Rectal smooth muscle tissue (tissue), 1 donor: ENCODE data around the gene ECEL1.

Experiments used
- H3K27ac ChIP-seq: one replicate; pipeline ENCODE4 v1.7.0; 2013; ENCODE audit warnings: low read depth, low read length, inconsistent platforms
- H3K27me3 ChIP-seq: one replicate; pipeline ENCODE4 v1.7.0; 2013; ENCODE audit warnings: low read length; ENCODE audit not compliant: control insufficient read depth, insufficient read depth
- H3K36me3 ChIP-seq: one replicate; pipeline ENCODE4 v1.7.0; 2013; ENCODE audit warnings: low read length; ENCODE audit not compliant: control insufficient read depth, insufficient read depth
- H3K4me1 ChIP-seq: one replicate; pipeline ENCODE4 v1.7.0; 2013; ENCODE audit warnings: low read length; ENCODE audit not compliant: control insufficient read depth, insufficient read depth
- H3K4me3 ChIP-seq: one replicate; pipeline ENCODE4 v1.7.0; 2013; ENCODE audit warnings: low read length
- H3K9ac ChIP-seq: one replicate; pipeline ENCODE4 v1.7.0; 2013; ENCODE audit warnings: low read length

ECEL1 gene

GRCh38 chr2:232519581-232520438 is 32.2 kb upstream of the ECEL1 start, which contains the start of gene PRSS56:
TSS of gene PRSS56 (plus strand) at chr2:232520388. CDS start at chr2:232520599, 211 bp downstream.
- Histone ChIP-seq H3K9ac (no peak within 1 kb of the TSS), H3K4me3 (no peak within 1 kb of the TSS), H3K27ac (no peak within 1 kb of the TSS), H3K36me3 (no peaks in the 10 kb centered on the region), H3K4me1 (no peaks in the 10 kb centered on the region), H3K27me3 (peaks cover 29% of the 10 kb centered on the region)

GRCh38 chr2:232518844-232519243 is 31.2 kb upstream of the ECEL1 start:
- H3K4me1 ChIP-seq, result no peaks in the 10 kb centered on the region
- H3K27ac ChIP-seq, result no peak overlapping the region
- H3K36me3 ChIP-seq, result no peaks in the 10 kb centered on the region
- no peak overlapping the region for H3K9ac ChIP-seq
- H3K27me3 ChIP-seq, result peaks cover 22% of the 10 kb centered on the region
- H3K4me3 ChIP-seq, result no peak overlapping the region

DNA sequence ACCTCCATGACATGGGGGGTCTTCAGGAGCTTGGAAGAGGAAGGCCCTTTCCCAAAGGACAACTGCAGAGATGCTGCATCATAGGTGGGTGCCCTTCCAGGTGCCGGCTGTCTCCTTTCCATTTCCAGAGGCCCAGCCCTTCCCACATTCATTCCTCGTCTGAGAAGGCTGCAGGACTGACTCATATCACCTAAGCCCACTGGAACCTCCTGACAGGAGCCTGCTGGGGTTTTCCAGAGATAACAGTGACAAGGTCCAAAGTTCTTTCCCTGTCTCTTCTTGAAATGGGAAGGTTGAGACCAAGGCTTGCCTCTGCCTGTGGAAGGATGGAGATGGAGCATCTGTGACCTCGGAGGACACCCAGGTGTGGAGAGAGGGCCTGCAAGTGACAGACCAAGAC is 28.9 kb upstream of the ECEL1 start:
- no peak overlapping the region for H3K27ac ChIP-seq

GRCh38 chr2:232515639-232516038 is 28.0 kb upstream of the ECEL1 start:
- H3K27me3 ChIP-seq, result no peaks in the 10 kb centered on the region
- no peak overlapping the region for H3K4me3 ChIP-seq
- H3K9ac ChIP-seq, result no peak overlapping the region
- no peak overlapping the region for H3K27ac ChIP-seq
- H3K36me3 ChIP-seq, result no peaks in the 10 kb centered on the region
- no peaks in the 10 kb centered on the region for H3K4me1 ChIP-seq

More for the DNA sequence above, 28.9 kb upstream of the ECEL1 start:
- Histone ChIP-seq H3K4me1 (no peaks in the 10 kb centered on the region), H3K36me3 (no peaks in the 10 kb centered on the region), H3K4me3 (no peak overlapping the region), H3K27me3 (peaks cover 4% of the 10 kb centered on the region), H3K9ac (no peak overlapping the region)

GRCh38 chr2:232513353-232513752 is 25.7 kb upstream of the ECEL1 start:
- no peak overlapping the region for H3K9ac ChIP-seq
- H3K36me3 ChIP-seq, result no peaks in the 10 kb centered on the region
- no peak overlapping the region for H3K27ac ChIP-seq
- H3K4me3 ChIP-seq, result no peak overlapping the region
- H3K4me1 ChIP-seq, result no peaks in the 10 kb centered on the region
- peaks cover 3% of the 10 kb centered on the region for H3K27me3 ChIP-seq

GRCh38 chr2:232512602-232513001 is 25.0 kb upstream of the ECEL1 start:
- Histone ChIP-seq H3K9ac (no peak overlapping the region), H3K27ac (no peak overlapping the region), H3K4me1 (no peaks in the 10 kb centered on the region), H3K4me3 (no peak overlapping the region), H3K36me3 (no peaks in the 10 kb centered on the region), H3K27me3 (peaks cover 3% of the 10 kb centered on the region)

- H3K27me3 ChIP-seq, result peaks cover 3% of the 10 kb centered on the region
- H3K27ac ChIP-seq, result no peak overlapping the region
- no peak overlapping the region for H3K9ac ChIP-seq
- H3K4me3 ChIP-seq, result no peak overlapping the region
- no peaks in the 10 kb centered on the region for H3K4me1 ChIP-seq
- no peaks in the 10 kb centered on the region for H3K36me3 ChIP-seq
Measured at GRCh38 chr2:232511336-232511890, 23.8 kb upstream of the ECEL1 start.

DNA sequence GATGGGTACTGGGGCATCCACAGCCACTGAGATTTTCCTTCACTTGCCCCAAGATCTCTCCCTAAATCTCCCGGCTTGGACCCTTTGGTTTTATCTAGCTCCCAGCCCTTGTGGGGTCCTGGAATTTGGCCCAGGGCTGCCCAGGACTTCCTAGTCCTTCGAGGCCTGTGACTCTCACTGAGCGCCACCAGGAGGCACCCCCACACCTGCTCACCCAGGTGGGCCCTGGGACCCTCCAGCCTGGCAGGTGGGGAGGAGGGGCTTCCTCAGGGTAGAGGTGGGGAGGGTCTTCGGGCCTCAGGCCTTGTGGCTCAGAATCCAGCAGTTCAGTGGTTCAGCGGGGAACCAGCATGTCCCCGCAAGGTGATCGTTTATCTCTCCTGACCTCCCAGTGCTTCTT is 20.6 kb upstream of the ECEL1 start:
- H3K27ac ChIP-seq, result no peak overlapping the region
- H3K36me3 ChIP-seq, result no peaks in the 10 kb centered on the region
- H3K9ac ChIP-seq, result no peak overlapping the region
- peaks cover 5% of the 10 kb centered on the region for H3K27me3 ChIP-seq
- no peak overlapping the region for H3K4me3 ChIP-seq
- H3K4me1 ChIP-seq, result no peaks in the 10 kb centered on the region

DNA sequence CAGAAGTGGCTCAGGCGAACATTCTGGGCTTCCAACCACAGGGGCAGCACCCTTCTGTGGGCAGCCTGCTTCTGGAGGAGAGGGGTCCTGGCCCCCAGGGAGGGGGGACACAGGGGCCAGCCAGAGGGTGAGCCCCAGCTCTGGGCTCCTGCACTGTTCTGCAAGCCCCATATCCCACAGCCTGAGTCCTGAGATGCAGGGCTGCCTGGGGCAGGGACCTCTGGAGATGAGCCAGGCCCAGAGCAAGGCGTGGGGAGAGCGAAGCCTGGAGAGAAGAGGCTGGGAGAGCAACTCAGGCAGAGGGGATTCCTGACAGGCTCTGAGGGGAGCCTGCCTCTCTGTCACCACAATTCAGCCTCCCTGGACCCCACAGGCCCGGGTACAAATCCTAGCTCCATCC is 19.1 kb upstream of the ECEL1 start:
- Histone ChIP-seq H3K27me3 (peaks cover 5% of the 10 kb centered on the region), H3K9ac (no peak overlapping the region), H3K4me1 (no peaks in the 10 kb centered on the region), H3K4me3 (no peak overlapping the region), H3K27ac (no peak overlapping the region), H3K36me3 (no peaks in the 10 kb centered on the region)

DNA sequence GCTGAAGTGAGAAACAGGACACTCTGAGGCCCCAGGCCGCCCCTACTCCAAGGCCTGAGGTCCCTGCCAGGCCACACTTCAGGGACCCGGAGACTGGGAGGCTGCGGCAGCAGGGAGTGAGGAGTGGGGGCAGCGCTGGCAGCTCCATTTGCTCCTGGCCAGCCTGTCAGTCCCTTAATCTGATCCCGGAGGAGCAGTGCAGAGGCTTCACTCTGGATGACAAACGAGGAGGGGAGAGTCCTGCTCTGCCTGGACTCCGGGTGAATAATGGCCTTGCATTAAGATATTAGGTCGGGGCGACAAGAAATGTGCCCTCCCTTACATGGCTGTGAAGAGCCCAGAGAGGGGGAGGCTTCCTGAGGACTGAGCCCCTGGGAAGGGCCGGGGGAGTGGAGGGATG is 18.2 kb upstream of the ECEL1 start:
- no peak overlapping the region for H3K9ac ChIP-seq
- H3K27ac ChIP-seq, result no peak overlapping the region
- peaks cover 5% of the 10 kb centered on the region for H3K27me3 ChIP-seq
- no peak overlapping the region for H3K4me3 ChIP-seq
- H3K36me3 ChIP-seq, result no peaks in the 10 kb centered on the region
- H3K4me1 ChIP-seq, result no peaks in the 10 kb centered on the region

DNA sequence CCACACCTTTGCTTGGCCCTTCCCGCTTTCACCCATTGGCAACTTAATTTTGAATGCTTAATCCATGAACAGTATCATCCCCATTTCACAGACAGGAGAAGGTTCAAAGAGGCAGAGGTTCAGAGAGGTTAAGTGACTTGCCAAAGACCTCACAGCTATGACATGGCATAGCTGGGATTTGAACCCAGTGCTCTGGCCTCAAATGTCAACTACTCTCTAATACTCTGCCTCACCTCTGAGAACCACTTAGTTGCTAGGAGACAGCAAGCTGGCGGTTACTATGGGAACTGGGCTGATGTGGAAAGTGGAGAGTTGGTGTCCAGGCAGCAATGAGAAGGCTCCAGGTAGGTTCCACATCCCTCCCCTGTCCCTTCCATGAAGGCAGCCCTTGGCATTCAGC is 16.8 kb upstream of the ECEL1 start:
- no peak overlapping the region for H3K4me3 ChIP-seq
- no peak overlapping the region for H3K9ac ChIP-seq
- no peaks in the 10 kb centered on the region for H3K4me1 ChIP-seq
- H3K27me3 ChIP-seq, result peaks cover 5% of the 10 kb centered on the region
- no peaks in the 10 kb centered on the region for H3K36me3 ChIP-seq
- no peak overlapping the region for H3K27ac ChIP-seq

- H3K4me3 ChIP-seq, result peak overlapping the region; percentile 51
- peak overlapping the region; percentile 7 for H3K9ac ChIP-seq
- H3K4me1 ChIP-seq, result no peaks in the 10 kb centered on the region
- H3K27me3 ChIP-seq, result peaks cover 5% of the 10 kb centered on the region
- H3K27ac ChIP-seq, result no peak overlapping the region
- no peaks in the 10 kb centered on the region for H3K36me3 ChIP-seq
Measured at GRCh38 chr2:232503809-232504323, 16.2 kb upstream of the ECEL1 start.
